ENCODE data around the gene AHI1.

AHI1 gene

DNA sequence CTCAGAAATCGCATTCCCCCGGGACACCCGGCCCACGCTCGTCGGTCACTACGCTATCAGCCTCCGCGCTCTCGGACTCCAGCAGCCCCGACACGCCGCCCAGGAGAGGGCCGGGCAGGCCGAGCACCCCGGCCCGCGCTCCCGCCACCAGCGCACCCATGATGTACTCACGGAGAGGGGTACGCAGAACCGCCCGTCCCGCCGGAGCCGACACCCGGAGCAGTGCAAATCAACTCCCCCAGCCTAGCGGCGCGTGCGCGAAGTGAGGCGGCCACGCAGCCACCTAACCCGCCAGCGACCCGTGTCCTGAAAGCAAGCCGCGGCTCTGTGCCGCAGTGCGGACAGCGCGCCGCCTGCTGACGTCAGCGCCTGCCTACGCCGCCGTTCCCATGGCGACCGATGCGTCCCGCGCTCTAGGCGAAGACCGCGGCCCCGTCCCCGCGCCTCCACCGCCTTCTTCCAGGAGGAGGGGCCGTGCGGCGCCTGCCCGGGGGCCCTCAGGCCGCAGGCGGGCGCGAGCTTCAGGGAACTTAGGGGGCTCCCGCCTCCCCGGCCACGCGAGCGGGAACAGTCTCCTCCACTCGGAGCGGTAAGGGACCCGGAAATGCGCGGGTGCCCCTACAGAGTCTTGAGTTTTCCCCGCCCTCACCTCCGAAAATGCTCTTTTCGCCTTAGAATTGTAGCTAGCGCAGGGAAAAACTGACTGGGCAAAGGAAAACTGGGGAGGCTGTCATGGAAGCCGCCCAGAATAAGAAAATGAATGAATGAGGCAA, at the start of gene AHI1:
TSS of gene AHI1 (minus strand) at position 329 of the 773 bp plus-strand sequence. CDS start 5,503 bp downstream, outside the sequence.
- DNase-seq (ENCODE audit: low read depth): peak; percentile 85

DNA sequence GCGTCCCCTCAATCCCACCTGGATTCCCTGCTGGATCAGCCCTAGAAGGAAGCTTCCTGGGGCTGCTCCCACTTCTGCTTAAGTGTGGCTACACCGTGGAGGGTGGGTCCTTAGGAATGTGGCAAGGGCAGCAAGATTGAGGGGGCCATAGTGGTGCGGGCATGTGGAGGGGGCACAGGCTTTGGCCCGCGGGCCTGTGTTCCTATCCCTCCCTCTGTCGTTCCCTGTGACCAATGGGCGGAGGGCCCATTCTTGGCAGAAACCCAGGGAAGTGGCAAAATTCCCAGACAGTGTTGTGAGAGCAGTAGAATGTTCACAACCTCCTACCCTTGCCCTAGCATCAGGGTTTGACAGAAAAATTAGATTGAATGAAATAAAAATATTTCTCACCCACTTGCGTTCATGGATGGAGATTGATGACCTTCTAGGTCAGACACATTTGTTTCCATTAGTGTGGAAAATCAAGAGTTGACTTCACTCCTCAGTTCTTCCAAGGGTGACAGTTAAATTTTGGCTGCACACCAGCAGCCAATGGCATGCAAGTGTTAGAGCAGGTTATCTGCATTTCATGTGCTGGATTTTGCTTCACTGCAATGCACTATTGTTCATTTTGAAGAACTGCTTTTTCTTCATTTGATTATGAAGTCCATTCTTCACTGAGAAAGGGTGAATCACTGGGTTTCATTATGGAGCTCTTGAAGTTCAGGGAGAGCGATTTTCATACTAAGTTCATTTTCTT, 49.3 kb upstream of the AHI1 start:
- no peak for DNase-seq (ENCODE audit: low read depth)

DNA sequence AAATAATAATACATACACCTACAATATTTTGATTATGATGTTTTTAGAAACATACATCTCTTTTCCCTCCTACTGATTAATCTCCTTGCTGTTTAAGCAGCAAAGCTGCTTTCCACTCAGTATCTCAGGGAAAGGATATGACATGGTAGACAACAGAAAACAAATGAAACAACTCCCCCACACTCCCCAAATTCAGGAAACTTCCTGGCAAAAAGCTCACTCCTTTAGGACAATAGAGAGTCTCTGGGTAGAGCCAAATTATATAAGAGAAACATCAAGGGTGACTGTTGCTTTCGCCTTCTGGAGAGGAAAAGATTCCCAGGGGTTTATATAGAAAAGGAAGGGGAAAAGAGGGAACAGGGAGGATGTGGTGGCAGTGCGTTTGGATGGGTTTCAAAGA, 48.7 kb upstream of the AHI1 start:
- DNase-seq (ENCODE audit: low read depth): no peak

DNA sequence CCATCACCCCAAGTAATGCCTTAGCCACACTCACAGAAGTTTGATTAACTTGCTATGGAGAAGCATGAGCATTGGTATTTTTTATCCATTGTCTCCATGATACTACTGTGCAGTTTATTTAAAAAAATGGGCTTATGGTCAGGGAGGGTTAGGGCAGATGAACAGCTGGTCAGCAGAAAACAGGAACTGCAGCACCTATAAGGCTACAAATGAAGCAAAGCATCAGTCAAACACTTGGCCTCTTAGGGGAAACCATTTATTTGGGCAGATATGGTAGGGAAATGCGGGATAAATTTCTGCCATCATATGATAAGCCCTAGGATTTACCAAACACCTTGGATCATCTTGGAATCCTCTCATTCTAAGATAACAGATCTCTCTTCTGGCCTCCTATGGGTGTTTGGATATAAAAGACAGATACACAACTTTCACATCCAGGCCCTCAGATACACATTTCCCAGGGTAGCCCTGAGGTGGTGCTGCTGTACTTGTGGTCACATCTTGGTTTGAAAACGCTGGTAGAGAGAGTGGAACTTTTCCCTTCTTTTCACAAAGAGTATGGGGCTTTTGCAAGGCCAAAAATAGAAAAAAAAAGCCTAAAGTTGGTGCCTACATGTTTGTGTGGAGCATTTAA, 42.8 kb upstream of the AHI1 start:
- no peak for DNase-seq (ENCODE audit: low read depth)

DNA sequence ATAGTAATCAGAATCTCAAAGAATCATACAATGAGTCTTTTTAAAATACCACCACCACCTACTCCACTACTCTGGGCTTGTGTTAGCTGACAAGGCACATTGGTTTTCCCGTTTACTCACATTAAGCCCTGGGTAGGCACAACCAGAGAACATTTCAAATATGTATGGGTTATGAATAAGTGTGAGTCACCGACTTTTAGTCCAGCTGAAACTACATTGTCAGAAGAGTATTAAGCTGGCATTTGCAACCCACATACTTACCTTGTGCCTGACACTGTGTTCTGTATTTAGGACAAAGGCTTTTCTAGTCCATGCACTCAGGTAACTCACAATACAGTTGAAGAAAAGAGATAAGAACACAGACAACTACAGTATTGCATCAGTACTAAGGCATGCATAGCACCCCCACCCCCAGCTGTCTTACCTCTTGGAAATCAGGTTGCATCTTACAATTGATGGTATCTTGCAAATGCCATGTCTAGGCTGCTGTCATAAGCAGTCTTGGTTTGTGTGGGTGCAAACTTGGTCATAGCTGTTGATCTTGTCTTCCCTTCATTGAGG, 40.3 kb upstream of the AHI1 start:
- DNase-seq (ENCODE audit: low read depth): peak; percentile 18

DNA sequence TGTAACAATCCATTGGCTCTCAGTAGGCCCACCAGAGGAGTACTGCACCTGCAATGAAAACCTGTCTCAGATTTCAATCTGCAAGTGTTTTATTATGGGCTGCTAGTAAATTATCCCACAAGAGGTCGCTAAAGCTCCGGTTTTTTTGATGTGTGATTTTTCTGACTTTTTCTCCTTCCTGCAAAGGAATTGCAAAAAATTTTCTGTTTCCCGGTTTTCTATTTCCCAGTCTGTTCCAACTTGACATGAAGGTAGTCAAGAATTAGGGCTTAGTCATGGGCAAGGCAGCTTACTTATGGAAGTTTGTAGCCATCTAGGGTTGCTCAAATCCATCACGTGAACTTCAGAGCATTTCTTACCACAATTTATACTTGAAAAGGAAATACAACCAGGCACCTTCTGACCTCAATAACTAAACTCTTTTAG, 38.5 kb upstream of the AHI1 start:
- DNase-seq (ENCODE audit: low read depth): no peak

DNA sequence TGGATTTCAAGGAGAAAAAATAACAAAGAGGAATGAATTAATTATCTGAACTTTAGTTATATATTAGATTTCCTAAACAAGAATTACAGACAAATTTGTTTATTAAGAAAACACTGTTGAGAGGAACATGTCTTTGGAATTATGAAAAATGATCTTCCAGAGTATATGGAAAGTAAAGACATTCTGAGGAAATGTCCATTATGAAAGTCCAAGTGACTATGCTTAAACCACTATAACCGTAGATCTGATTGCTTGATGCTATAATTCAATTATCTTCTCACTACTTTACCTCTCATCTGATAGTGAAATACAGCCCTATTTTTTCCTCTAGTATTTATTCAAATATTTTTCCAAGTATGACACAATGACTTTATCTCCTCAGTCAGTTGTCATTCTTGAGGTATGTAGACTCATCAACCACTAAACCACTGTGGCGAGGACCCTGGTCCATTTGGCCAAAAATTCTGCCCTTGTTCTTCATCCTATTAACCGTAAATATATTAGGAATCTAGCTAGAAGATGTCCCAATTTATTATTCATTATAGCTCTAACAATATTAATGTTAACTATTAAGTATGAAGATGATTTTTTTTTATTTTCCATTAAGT, 37.3 kb upstream of the AHI1 start:
- no peak for DNase-seq (ENCODE audit: low read depth)

DNA sequence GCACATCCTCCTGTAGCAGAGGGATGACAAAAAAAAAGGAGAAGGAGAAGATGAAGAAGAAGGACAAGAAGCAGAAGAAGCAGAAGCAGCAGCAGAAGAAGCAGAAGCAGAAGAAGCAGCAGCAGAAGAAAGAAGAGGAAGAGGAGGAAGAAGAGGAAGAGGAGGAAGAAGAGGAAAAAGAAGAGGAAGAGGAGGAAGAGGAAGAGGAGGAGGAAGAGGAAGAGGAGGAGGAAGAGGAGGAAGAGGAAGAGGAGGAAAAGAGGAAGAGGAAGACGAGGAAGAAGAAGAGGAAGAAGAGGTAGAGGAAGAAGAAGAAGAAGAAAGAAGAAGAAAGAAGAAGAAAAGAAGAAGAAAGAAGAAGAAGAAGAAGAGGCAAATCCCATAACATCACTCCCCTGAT, 35.0 kb upstream of the AHI1 start:
- DNase-seq (ENCODE audit: low read depth): no peak

DNA sequence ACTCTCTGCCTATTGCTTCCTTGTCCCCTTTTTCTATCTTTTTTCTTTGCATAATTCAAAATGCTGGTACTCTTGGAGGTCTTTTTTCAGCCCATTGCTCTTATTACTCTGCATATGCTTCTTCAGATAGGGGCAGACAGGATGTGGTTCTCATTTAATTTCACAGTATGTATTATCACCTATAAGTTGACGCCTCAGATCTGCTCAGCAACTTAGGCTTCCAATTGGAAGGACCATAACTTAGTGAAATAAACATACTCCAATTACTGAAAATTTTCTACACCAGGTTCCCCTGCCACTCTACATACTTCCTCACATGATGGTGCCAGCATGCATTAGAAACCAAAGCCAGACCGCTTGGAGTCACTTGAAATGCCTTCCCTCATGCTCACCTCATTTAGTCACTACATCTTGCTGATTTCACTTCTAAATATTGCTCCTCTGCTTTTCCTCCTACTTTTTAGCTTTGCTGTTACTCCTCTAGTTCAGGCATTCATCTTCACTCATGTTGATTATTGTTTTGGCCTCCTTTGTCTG, 34.5 kb upstream of the AHI1 start:
- DNase-seq (ENCODE audit: low read depth): no peak

DNA sequence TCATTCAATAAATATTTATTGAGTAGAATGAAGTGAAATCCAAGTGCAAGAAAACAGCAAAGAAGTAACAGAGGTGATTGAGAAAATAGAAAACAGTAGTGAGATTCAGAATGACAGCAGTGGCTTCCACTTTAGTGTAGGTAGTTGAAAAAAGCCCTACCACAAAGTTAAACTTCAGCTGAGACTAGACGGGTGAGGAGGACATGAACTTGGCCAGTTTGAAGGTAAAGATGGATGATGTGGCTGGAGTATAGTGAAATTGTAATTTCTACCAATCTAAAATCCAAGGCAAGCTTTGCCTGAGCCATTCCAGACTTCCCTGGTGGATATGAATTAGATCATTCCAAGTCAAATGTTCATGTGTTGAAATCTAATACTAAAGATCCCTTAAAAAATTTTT, 32.6 kb upstream of the AHI1 start:
- DNase-seq (ENCODE audit: low read depth): no peak

DNA sequence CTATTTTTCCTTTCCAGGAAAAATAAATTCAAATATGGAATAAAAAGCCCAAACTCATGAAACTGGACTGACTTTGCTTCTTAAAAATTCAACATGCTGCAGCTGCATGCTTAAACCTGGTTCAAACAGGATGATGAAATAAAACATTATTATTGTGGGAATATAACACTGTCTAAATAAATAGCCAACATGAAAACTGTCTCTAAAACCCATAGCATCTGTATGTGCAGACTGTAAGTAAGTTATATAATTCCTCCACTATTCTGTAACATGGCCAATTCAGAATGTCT, 30.4 kb upstream of the AHI1 start:
- no peak for DNase-seq (ENCODE audit: low read depth)

DNA sequence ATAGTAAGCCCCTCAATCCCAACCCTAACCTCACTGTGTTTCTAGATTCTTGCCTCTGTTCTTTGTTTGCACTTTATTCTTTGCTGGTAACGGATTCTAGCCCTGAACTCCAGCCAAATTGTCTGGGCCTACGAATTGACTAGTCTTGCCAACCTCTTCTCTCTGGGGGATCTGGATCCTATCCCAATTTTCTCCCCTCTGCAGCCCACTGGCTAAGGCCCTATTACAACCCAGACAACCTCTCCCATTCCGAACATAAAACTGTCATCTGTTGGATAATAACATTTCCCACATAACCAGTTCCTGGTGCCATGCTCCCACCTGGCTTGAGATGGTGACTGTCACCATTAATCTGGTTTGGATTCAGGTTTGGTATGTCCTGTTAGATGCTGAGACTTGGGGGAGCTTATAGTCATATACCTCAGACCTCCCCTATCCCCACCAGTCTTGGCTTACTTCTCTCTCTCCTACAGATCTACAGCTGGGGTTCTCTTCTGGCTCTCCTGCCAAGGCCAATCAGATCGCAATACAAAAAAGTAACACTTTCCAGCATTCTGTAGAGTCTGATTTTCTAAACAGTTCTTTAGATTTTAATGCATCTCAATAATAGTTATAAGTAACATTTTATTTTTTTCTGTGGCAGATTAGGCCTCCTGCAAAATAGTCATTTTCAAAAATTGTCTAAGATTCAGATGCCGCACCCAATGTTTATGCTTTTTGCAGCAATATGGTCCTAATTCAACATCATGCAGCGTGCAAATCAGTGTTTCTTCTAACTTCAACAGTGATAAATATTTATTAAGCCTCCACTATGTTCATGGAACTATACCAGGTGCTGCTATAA, 29.8 kb upstream of the AHI1 start:
- no peak for DNase-seq (ENCODE audit: low read depth)

DNA sequence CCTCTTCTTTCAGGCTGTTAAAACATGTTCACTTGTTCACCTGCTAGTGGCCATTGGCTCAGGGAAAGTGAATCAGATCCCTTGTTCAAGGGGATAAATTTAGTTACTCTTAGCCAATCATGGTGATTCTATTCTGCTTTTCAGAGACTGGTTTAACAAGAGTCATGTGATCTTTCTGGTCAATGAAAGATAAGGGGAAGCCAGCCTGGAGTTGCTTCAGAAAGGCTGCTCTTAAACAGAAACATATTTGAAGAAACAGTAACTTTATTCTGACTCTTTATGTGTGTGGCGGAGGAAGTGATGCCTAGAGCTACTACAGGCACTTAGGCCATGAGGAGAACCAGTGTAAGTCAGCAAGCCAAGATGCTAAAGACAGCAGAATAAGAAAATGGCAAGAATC, 28.1 kb upstream of the AHI1 start:
- DNase-seq (ENCODE audit: low read depth): no peak

DNA sequence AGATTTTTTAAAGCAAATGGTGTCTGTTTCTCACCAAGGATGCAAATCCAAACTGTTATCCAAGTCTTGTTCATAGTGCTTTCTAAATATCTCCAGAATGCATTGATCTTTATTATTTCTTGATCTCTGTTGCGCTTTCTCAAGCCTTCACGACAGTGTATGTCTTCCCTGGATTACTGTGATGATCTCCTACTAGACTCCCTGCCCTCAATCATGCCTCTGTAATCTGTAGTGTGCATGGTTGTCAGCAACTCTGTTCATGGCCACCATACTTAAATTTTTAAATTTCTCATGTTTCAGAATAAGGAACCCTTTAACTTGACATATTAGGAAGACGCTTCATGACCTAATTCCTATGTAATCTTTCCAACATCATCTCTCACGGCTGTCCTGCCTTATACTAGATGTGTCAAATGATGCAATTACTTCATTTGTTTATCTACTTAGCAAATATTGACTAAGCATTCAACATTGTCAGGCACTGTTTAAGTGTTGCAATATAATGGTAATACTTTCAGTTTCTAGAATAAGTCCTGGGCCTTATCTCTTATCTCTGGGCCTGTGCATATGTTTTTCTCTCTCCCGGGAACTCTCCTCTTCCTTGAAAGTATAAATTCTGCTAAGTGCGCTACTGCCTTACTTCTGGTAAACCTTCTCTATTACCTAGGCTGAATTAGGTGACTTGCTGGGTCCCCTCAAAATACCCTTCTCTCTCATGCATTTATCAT, 25.6 kb upstream of the AHI1 start:
- DNase-seq (ENCODE audit: low read depth): no peak

DNA sequence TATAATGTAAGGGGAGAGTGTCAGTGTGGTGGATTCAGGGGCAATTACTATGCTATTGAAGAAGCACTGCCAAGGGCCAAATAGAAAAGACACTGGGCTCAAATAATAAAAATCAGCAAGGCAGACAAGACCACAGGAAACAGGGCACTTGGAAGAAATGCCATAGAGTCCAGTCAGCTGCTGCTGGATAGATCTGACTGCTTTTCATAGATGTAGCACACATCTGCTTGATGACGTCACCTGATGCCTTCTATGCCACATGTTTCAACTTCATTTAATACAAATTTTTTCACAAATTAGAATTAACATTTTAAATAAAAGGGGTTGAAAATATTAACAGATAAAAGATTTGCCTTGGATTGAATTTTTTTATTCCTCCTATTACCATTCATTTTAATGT, 23.9 kb upstream of the AHI1 start:
- no peak for DNase-seq (ENCODE audit: low read depth)

DNA sequence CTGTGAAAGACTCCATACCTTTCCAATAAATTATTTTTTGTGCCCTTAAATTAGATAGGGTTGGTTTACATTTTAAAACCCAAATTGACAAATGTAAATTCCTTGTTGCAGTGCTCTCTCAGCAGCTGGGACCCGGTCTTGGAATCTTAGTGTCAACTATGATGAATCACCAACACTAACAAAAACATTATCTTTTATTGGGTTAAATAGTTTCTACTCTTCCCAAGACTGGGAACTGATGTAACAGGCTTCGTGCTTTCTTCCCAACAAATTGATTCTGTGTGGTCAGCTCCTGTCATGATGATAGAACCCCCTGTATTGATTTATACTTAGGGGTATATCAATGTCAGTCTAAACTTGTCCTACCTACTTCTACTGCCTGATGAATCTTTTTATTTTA, 23.2 kb upstream of the AHI1 start:
- DNase-seq (ENCODE audit: low read depth): no peak

DNA sequence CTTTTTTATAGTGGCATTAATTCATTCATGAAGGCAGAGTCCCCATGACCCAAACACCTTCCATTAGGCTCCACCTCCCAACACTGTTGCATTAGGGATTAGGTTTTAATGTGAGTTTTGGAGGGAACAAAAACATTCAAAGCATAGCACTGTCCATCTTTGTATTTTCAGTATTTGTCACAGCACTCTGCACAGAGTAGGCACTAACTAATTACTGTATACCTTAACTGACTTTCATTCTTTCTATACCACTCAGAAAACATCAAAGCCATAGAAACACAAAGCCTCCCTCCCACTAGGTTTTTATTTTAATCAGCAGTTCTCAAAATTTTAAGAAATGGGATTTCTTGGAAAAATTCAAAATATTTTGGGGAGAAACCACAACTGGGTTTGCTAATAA, 21.8 kb upstream of the AHI1 start:
- DNase-seq (ENCODE audit: low read depth): no peak

DNA sequence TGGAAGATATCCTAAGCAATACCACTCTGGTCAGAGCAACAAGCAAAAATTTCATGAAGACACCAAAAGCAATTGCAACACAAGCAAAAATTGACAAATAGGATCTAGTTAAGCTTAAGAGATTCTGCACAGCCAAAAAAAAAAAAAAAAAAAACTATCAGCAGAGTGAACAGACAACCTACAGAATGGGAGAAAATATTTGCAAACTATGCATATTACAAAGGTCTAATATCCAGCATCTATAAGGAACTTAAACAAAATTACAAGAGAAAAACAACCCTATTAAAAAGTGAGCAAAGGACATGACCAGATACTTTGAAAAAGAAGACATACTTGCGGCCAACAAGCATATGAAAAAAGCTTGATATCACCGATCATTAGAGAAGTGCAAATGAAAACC, 20.0 kb upstream of the AHI1 start:
- DNase-seq (ENCODE audit: low read depth): no peak

DNA sequence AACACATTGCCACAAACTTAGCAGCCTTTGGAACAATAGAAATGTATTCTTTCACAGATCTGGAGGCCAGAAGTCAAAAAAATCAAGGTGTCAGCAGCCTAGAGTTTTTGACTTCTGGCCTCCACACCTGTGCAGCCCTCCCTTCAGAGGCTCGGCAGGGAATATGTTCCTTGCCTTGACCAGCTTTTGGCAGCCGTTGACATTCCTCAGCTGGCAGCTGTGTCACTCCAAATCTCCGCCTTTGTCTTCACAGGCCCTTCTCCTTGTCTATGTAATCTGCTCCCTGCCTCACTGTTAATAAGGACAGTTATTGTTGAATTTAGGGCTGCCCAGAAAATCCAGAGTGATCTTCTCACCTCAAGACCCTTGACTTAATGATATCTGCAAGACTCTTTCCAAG, 17.2 kb upstream of the AHI1 start:
- DNase-seq (ENCODE audit: low read depth): no peak

DNA sequence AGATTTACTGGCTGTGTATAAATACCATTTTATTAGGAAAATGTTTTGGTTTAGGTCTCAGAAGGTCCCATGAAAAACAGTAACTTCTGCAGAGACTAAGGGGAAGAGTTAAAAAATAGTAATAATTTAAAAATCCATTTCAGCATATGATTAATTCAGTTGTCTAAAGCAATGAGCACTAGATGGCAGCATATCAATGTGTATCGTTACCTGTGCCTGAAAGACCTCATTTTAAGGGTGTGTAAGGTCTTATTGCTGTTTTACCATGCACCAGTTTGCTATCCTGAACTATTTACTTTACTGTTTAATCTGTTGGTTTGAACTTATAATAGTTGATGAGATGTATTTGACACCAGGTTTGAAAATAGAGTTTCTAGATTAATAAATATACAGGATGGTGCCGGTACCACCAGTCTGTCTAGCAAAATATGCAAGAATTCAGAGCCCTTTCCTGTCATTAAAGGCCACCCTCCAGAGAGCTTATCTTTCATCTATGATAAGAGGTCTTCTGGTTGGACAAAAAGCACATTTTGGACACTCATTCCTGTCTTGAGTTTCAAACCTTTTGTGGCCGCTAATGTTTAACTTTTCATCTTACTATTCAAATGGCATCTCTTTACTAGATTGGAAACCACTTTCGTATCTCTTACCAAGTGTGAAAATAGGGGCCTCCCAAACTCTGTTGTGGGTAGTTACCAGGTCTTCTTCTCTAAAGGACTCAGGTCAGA, 8.9 kb upstream of the AHI1 start:
- DNase-seq (ENCODE audit: low read depth): no peak
